HL-60 (cell line): Measurements from ENCODE around the gene CA6.

Experiments used
- DNase-seq, 2 experiments: peaks; one replicate each; pipeline ENCODE4 v3.0.0-alpha.2; 2010 to 2020; ENCODE audit warnings: low read depth in 1 of 2, low spot score in 1 of 2
- H3K27ac ChIP-seq: fragments of 250-450 bp; sonication (Bioruptor Pico); replicated peaks from 2 replicates; pipeline ENCODE4 v1.5.1; 2020; ENCODE audit warnings: mild to moderate bottlenecking, moderate library complexity
- H3K27me3 ChIP-seq: fragments of 250-450 bp; sonication (Bioruptor Pico); 2 replicates; pipeline ENCODE4 v1.5.1; 2021; ENCODE audit warnings: mild to moderate bottlenecking, moderate library complexity; ENCODE audit not compliant: insufficient read depth, poor library complexity, severe bottlenecking
- H3K4me3 ChIP-seq: replicated peaks from 2 replicates; pipeline ENCODE4 v1.5.1; 2011; ENCODE audit warnings: mild to moderate bottlenecking, control low read depth, low read length; ENCODE audit not compliant: insufficient read depth
- GABPA ChIP-seq: IDR thresholded peaks from 2 replicates; pipeline ENCODE4 v1.6.1; 2012; ENCODE audit warnings: low read depth
- POLR2AphosphoS5 ChIP-seq: IDR thresholded peaks from 2 replicates; pipeline ENCODE4 v1.6.1; 2012; ENCODE audit warnings: low read depth
- SPI1 ChIP-seq: IDR thresholded peaks from 2 replicates; pipeline ENCODE4 v1.6.1; 2012; ENCODE audit warnings: low read depth, mild to moderate bottlenecking, borderline replicate concordance
- TF ChIP-seq, protein P1 (sequence below): IDR thresholded peaks from one replicate; pipeline ENCODE4 v1.5.1; 2011; ENCODE audit warnings: low read length, control low read depth, inconsistent platforms; ENCODE audit not compliant: insufficient read depth
- TF ChIP-seq, protein P2 (sequence below): IDR thresholded peaks from 2 replicates; pipeline ENCODE4 v1.6.1; 2012; ENCODE audit warnings: low read depth; ENCODE audit not compliant: insufficient replicate concordance

CA6 gene

DNA sequence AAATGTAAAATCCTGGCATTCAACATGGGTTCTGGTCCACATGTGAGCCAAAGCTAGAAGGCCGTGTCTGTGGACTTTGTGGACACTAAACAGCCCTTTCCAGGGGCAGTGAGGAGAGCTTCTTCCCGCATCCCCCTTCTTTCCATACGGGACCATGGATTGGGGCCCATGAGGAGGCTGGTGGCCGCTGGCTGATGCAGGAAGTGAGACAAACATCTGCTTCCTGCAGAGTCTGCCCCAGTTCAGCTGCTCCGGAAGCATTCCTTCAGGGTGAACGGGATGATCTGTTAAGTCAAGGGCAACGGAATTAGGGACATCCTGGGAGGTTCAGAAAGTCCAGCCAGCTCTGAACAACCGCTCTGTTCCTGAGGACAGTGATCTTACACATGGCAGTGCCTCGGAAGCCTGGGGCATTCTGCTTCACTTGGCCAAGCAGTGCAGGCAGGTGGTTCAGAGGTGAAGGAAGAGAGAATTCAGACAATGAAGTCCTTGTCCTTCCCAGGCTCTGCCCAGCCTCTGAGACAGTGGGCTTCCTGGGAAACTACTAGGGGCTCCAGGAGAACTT lies 1.5 kb downstream of the CA6 start:
- H3K27ac ChIP-seq: peak overlapping the region; percentile 37
- no peaks in the 10 kb centered on the region for H3K27me3 ChIP-seq
- H3K4me3 ChIP-seq: no peak overlapping the region
- TF ChIP-seq, protein P1, sequence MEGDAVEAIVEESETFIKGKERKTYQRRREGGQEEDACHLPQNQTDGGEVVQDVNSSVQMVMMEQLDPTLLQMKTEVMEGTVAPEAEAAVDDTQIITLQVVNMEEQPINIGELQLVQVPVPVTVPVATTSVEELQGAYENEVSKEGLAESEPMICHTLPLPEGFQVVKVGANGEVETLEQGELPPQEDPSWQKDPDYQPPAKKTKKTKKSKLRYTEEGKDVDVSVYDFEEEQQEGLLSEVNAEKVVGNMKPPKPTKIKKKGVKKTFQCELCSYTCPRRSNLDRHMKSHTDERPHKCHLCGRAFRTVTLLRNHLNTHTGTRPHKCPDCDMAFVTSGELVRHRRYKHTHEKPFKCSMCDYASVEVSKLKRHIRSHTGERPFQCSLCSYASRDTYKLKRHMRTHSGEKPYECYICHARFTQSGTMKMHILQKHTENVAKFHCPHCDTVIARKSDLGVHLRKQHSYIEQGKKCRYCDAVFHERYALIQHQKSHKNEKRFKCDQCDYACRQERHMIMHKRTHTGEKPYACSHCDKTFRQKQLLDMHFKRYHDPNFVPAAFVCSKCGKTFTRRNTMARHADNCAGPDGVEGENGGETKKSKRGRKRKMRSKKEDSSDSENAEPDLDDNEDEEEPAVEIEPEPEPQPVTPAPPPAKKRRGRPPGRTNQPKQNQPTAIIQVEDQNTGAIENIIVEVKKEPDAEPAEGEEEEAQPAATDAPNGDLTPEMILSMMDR: no peak
- peak; percentile 40; the same call in 1 of the 2 replicates for TF ChIP-seq GABPA
- DNase-seq: no peak

DNA sequence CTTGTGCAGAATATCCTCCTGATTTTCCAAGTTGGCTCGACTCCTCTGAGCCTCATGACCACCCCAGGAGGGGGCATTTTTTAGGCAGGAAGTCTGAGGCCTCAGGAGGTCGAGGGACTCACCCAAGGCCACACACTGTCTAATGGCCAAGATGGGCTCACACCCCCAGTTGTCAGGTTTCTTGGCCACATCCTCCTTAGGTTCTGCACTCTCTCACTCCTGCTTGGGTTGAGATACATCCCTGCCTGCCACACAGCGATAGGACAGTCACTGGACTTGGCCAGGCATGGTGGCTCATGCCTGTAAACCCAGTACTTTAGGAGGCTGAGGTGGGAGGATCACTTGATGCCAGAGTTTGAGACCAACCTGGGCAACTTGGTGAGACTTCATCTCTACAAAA lies 4.6 kb downstream of the CA6 start:
- Histone ChIP-seq H3K27ac (no peak overlapping the region), H3K4me3 (no peak overlapping the region)

DNA sequence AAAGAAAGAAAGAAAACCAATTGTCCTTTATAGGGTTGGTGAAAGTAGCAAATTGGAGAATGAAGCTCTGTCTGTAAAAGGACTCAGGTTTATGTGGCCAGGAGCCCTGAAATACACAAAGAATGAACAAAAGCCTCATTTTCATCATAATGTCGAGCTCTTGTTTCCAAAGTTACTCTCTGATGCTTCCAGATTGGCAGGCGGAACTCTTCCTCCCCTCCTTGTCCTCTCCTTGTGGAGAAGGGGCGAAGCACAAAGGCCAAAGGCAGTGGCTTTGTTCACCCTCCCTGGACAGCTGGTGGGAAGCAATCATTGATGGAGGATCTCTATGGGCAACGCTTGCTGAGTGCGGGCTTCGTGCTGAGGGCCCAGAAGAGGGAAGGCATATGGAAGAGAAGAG lies 5.6 kb downstream of the CA6 start:
- no peak for DNase-seq
- no peak overlapping the region for H3K27ac ChIP-seq
- no peak overlapping the region for H3K4me3 ChIP-seq
- TF ChIP-seq GABPA (no peak), SPI1 (no peak), POLR2AphosphoS5 (no peak)
- TF ChIP-seq, protein P1: no peak
- TF ChIP-seq, protein P2, sequence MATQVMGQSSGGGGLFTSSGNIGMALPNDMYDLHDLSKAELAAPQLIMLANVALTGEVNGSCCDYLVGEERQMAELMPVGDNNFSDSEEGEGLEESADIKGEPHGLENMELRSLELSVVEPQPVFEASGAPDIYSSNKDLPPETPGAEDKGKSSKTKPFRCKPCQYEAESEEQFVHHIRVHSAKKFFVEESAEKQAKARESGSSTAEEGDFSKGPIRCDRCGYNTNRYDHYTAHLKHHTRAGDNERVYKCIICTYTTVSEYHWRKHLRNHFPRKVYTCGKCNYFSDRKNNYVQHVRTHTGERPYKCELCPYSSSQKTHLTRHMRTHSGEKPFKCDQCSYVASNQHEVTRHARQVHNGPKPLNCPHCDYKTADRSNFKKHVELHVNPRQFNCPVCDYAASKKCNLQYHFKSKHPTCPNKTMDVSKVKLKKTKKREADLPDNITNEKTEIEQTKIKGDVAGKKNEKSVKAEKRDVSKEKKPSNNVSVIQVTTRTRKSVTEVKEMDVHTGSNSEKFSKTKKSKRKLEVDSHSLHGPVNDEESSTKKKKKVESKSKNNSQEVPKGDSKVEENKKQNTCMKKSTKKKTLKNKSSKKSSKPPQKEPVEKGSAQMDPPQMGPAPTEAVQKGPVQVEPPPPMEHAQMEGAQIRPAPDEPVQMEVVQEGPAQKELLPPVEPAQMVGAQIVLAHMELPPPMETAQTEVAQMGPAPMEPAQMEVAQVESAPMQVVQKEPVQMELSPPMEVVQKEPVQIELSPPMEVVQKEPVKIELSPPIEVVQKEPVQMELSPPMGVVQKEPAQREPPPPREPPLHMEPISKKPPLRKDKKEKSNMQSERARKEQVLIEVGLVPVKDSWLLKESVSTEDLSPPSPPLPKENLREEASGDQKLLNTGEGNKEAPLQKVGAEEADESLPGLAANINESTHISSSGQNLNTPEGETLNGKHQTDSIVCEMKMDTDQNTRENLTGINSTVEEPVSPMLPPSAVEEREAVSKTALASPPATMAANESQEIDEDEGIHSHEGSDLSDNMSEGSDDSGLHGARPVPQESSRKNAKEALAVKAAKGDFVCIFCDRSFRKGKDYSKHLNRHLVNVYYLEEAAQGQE: no peak
- no peaks in the 10 kb centered on the region for H3K27me3 ChIP-seq

More for the DNA sequence above, 4.6 kb downstream of the CA6 start:
- DNase-seq: no peak
- H3K27me3 ChIP-seq: no peaks in the 10 kb centered on the region
- no peak for TF ChIP-seq POLR2AphosphoS5
- TF ChIP-seq, protein P2: no peak
- TF ChIP-seq, protein P1: no peak
- no peak for TF ChIP-seq GABPA
- no peak for TF ChIP-seq SPI1

DNA sequence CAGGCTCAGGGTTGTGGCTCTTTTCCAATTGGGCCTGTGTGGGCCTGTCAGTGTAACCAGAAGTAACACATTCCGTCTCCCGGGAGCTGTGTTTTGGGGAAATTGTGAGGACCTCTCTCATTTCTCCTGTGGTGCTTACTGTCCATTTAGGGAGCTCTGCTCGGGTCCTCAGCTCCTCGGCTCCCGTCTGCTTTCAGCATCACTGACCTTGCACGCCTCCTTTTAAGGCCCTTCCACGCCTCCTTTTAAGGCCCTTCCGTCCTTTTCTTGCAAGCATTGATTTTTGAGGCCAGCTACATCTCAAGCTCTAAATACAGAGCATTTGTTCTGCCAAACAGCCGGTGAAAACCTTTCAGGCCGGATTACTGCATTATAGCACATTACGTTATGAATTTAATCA lies 9.7 kb downstream of the CA6 start:
- H3K4me3 ChIP-seq: no peak overlapping the region
- DNase-seq: no peak
- no peaks in the 10 kb centered on the region for H3K27me3 ChIP-seq
- TF ChIP-seq, protein P1: no peak
- TF ChIP-seq GABPA (no peak), SPI1 (no peak), POLR2AphosphoS5 (no peak)
- TF ChIP-seq, protein P2: no peak
- H3K27ac ChIP-seq: no peak overlapping the region
